Measurements from ENCODE around the gene SMIM29.

Gene SMIM29

DNA sequence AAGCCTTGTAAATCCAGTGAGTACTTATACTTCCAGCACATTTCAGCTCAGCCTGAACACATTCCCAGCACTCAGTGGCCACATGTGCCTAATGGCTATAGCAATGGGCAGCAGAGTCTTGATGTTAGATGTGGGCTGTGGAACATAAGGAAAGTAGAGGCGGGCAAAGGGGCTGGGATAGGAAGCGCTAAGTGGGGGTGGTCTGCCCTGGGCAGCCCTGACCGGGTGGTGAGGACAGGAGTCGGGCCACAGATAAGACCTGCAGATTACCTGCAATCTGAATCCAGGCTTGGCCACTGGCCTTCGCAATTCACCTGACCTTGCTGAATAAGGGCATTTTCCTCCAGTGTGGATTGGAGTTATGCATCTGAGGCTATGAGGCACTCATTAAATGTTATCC lies 23.3 kb downstream of the SMIM29 start:
- H3K4me1 ChIP-seq (ENCODE audit: insufficient read depth, poor library complexity, severe bottlenecking): peaks cover 16% of the 10 kb centered on the region
- no peaks in the 10 kb centered on the region for H3K36me3 ChIP-seq (ENCODE audit: low read depth)
- no peak for DNase-seq (ENCODE audit: low spot score)
- TF ChIP-seq, protein P1, sequence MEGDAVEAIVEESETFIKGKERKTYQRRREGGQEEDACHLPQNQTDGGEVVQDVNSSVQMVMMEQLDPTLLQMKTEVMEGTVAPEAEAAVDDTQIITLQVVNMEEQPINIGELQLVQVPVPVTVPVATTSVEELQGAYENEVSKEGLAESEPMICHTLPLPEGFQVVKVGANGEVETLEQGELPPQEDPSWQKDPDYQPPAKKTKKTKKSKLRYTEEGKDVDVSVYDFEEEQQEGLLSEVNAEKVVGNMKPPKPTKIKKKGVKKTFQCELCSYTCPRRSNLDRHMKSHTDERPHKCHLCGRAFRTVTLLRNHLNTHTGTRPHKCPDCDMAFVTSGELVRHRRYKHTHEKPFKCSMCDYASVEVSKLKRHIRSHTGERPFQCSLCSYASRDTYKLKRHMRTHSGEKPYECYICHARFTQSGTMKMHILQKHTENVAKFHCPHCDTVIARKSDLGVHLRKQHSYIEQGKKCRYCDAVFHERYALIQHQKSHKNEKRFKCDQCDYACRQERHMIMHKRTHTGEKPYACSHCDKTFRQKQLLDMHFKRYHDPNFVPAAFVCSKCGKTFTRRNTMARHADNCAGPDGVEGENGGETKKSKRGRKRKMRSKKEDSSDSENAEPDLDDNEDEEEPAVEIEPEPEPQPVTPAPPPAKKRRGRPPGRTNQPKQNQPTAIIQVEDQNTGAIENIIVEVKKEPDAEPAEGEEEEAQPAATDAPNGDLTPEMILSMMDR (IDR thresholded peaks at IDR 0.05; ENCODE audit: poor library complexity, severe bottlenecking): no peak
- ATAC-seq (ENCODE audit: low read depth): no peak
- no peak overlapping the region for H3K27ac ChIP-seq (ENCODE audit: poor library complexity, severe bottlenecking)
- no peaks in the 10 kb centered on the region for H3K27me3 ChIP-seq (ENCODE audit: insufficient read depth, poor library complexity, severe bottlenecking)
- H3K9me3 ChIP-seq (ENCODE audit: severe bottlenecking): no peaks in the 10 kb centered on the region
- no peak overlapping the region for H3K4me3 ChIP-seq (ENCODE audit: severe bottlenecking)

- Histone ChIP-seq H3K4me1 (ENCODE audit: insufficient read depth, poor library complexity, severe bottlenecking) (peaks cover 16% of the 10 kb centered on the region), H3K4me3 (ENCODE audit: severe bottlenecking) (peak overlapping the region; percentile 31), H3K36me3 (ENCODE audit: low read depth) (no peaks in the 10 kb centered on the region), H3K27ac (ENCODE audit: poor library complexity, severe bottlenecking) (peak overlapping the region; percentile 52), H3K27me3 (ENCODE audit: insufficient read depth, poor library complexity, severe bottlenecking) (no peaks in the 10 kb centered on the region), H3K9me3 (ENCODE audit: severe bottlenecking) (no peaks in the 10 kb centered on the region)
- ATAC-seq (ENCODE audit: low read depth) (peak; percentile 81), DNase-seq (ENCODE audit: low spot score) (peak; percentile 86)
- TF ChIP-seq, protein P1 (IDR thresholded peaks at IDR 0.05; ENCODE audit: poor library complexity, severe bottlenecking): no peak
Observed at GRCh38 chr6:34223956-34224940, 24.6 kb downstream of the SMIM29 start.

DNA sequence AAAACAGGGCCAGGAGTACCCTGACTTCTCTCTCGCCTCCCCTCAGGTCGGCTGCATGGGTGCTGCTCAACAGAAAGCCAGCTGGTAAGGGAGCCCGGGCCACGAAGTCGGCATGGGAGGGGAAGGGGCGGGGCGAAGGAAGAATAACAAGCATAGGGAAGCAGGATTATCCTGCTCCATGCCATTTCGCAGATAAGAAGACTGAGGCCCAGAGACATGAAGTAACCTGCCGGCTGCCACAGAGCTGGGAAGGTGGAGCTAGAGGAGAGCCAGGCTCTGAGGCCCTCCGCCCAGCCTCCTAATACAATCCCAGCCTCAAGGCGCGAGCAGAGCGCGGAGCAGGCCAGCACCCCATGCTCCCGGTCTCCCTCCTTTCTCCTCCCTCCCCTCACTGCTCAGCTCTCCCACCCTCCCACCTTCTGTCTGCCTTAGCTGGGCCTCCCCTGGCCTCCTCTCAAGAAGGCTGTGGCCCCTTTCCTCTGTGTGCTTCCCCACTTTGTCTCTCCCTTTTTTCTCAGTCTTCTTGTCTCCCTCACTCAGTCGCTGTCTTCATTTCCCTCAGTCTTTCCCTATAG lies 25.3 kb downstream of the SMIM29 start:
- TF ChIP-seq, protein P1 (IDR thresholded peaks at IDR 0.05; ENCODE audit: poor library complexity, severe bottlenecking): no peak
- Histone ChIP-seq H3K36me3 (ENCODE audit: low read depth) (no peaks in the 10 kb centered on the region), H3K27ac (ENCODE audit: poor library complexity, severe bottlenecking) (peak overlapping the region; percentile 52), H3K9me3 (ENCODE audit: severe bottlenecking) (no peaks in the 10 kb centered on the region), H3K4me1 (ENCODE audit: insufficient read depth, poor library complexity, severe bottlenecking) (peaks cover 16% of the 10 kb centered on the region), H3K27me3 (ENCODE audit: insufficient read depth, poor library complexity, severe bottlenecking) (no peaks in the 10 kb centered on the region), H3K4me3 (ENCODE audit: severe bottlenecking) (peak overlapping the region; percentile 31)
- ATAC-seq (ENCODE audit: low read depth) (peak; percentile 28), DNase-seq (ENCODE audit: low spot score) (no peak)

DNA sequence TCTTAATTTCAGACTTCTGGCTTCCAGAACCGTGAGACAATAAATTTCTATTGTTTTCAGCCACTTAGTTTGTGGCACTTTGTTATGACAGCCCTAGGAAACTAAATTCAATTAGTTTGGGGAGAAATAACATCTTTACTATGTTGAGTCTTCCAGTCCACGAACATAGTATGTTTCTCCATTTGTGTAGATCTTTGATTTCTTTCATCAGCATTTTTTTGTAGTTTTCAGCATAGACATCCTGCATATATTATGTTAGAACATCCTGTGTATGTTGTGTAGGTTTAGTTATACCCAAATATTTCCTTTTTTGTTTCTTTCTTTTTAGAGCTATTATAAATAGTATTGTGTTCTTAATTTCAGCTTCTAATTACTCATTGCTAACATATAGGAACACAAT lies 30.1 kb downstream of the SMIM29 start:
- no peak overlapping the region for H3K4me3 ChIP-seq (ENCODE audit: severe bottlenecking)
- TF ChIP-seq, protein P1 (IDR thresholded peaks at IDR 0.05; ENCODE audit: poor library complexity, severe bottlenecking): no peak
- DNase-seq (ENCODE audit: low spot score): no peak
- no peak overlapping the region for H3K27ac ChIP-seq (ENCODE audit: poor library complexity, severe bottlenecking)
- H3K4me1 ChIP-seq (ENCODE audit: insufficient read depth, poor library complexity, severe bottlenecking): peaks cover 3% of the 10 kb centered on the region
- no peaks in the 10 kb centered on the region for H3K9me3 ChIP-seq (ENCODE audit: severe bottlenecking)
- no peaks in the 10 kb centered on the region for H3K36me3 ChIP-seq (ENCODE audit: low read depth)
- ATAC-seq (ENCODE audit: low read depth): no peak
- no peaks in the 10 kb centered on the region for H3K27me3 ChIP-seq (ENCODE audit: insufficient read depth, poor library complexity, severe bottlenecking)

Measured in RWPE2 (cell line).